SK-N-SH (cell line): ENCODE data around the gene RAD51B.

Experiments used
- CHD2 ChIP-seq: fragments of 150-350 bp; IDR thresholded peaks from 2 replicates; pipeline ENCODE4 v1.6.1; 2018; ENCODE audit warnings: low read length; ENCODE audit not compliant: partially characterized antibody
- ELF1 ChIP-seq: IDR thresholded peaks from 2 replicates; pipeline ENCODE4 v1.4.0; 2012
- EP300 ChIP-seq, 2 experiments: IDR thresholded peaks; 2 replicates each; pipeline versions ENCODE4 v1.4.0 to v1.6.1; 2012; ENCODE audit warnings: borderline replicate concordance in 1 of 2, low read depth in 1 of 2, low read length in 1 of 2
- FOSL2 ChIP-seq: IDR thresholded peaks from 2 replicates; pipeline ENCODE4 v1.4.0; 2012; ENCODE audit warnings: low read depth, mild to moderate bottlenecking, moderate library complexity, borderline replicate concordance
- FOXM1 ChIP-seq: IDR thresholded peaks from 2 replicates; pipeline ENCODE4 v1.4.0; 2012; ENCODE audit warnings: low read depth, mild to moderate bottlenecking
- JUND ChIP-seq: IDR thresholded peaks from 2 replicates; pipeline ENCODE4 v1.4.0; 2012
- POLR2AphosphoS5 ChIP-seq: IDR thresholded peaks from 2 replicates; pipeline ENCODE4 v1.6.1; 2012; ENCODE audit warnings: low read depth, low read length
- RCOR1 ChIP-seq: fragments of 150-350 bp; IDR thresholded peaks from 2 replicates; pipeline ENCODE4 v1.6.1; 2017; ENCODE audit warnings: antibody characterized with exemption, low read length
- SMC3 ChIP-seq: IDR thresholded peaks from 2 replicates; pipeline ENCODE4 v1.6.1; 2012; ENCODE audit warnings: low read depth, low read length, improper control_type of control experiment
- TCF12 ChIP-seq: IDR thresholded peaks from 2 replicates; pipeline ENCODE4 v1.4.0; 2012
- YY1 ChIP-seq: IDR thresholded peaks from 2 replicates; pipeline ENCODE4 v1.4.0; 2012; ENCODE audit warnings: low read depth, mild to moderate bottlenecking
- TF ChIP-seq, protein P1 (sequence below): fragments of 200-600 bp; sonication (generic); IDR thresholded peaks from 2 replicates; pipeline ENCODE4 v1.6.1; 2017; ENCODE audit warnings: antibody characterized with exemption, mild to moderate bottlenecking, moderate library complexity
- TF ChIP-seq, protein P2 (sequence below): IDR thresholded peaks from 2 replicates; pipeline ENCODE4 v1.4.0; 2012; ENCODE audit warnings: low read depth, borderline replicate concordance
- TF ChIP-seq, protein P3 (sequence below): IDR thresholded peaks from 2 replicates; pipeline ENCODE4 v1.4.0; 2012; ENCODE audit warnings: low read depth, borderline replicate concordance

DNA sequence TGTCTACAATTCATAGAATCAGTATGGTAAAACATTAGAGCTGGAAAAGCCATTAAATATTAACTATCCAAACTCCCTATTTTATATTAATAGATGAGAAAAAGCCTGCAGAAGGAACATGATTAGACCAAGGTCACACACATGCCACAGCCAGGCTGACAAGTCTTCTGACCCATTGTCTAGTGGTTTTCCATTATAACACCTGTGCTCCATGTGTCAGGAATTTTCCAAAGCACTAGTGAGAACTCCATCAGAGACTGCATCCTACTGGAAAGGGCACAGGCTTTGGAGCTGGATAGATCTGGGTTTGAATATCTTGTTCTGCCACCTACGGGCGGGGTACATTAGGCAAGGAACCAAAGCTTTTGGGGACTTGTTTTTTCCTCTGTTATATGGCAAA lies 325.5 kb downstream of the RAD51B start:
- TF ChIP-seq, protein P1, sequence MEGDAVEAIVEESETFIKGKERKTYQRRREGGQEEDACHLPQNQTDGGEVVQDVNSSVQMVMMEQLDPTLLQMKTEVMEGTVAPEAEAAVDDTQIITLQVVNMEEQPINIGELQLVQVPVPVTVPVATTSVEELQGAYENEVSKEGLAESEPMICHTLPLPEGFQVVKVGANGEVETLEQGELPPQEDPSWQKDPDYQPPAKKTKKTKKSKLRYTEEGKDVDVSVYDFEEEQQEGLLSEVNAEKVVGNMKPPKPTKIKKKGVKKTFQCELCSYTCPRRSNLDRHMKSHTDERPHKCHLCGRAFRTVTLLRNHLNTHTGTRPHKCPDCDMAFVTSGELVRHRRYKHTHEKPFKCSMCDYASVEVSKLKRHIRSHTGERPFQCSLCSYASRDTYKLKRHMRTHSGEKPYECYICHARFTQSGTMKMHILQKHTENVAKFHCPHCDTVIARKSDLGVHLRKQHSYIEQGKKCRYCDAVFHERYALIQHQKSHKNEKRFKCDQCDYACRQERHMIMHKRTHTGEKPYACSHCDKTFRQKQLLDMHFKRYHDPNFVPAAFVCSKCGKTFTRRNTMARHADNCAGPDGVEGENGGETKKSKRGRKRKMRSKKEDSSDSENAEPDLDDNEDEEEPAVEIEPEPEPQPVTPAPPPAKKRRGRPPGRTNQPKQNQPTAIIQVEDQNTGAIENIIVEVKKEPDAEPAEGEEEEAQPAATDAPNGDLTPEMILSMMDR, result no peak
- TF ChIP-seq FOXM1 (no peak), CHD2 (no peak), JUND (no peak), ELF1 (no peak), RCOR1 (no peak), EP300 (IDR thresholded peaks at IDR 0.05; ENCODE audit: borderline replicate concordance in 1 of 2, low read depth in 1 of 2, low read length in 1 of 2) (no peak), POLR2AphosphoS5 (no peak), FOSL2 (no peak), TCF12 (no peak), SMC3 (no peak), YY1 (no peak)
- TF ChIP-seq, protein P2, sequence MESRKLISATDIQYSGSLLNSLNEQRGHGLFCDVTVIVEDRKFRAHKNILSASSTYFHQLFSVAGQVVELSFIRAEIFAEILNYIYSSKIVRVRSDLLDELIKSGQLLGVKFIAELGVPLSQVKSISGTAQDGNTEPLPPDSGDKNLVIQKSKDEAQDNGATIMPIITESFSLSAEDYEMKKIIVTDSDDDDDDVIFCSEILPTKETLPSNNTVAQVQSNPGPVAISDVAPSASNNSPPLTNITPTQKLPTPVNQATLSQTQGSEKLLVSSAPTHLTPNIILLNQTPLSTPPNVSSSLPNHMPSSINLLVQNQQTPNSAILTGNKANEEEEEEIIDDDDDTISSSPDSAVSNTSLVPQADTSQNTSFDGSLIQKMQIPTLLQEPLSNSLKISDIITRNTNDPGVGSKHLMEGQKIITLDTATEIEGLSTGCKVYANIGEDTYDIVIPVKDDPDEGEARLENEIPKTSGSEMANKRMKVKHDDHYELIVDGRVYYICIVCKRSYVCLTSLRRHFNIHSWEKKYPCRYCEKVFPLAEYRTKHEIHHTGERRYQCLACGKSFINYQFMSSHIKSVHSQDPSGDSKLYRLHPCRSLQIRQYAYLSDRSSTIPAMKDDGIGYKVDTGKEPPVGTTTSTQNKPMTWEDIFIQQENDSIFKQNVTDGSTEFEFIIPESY, result no peak
- TF ChIP-seq, protein P3, sequence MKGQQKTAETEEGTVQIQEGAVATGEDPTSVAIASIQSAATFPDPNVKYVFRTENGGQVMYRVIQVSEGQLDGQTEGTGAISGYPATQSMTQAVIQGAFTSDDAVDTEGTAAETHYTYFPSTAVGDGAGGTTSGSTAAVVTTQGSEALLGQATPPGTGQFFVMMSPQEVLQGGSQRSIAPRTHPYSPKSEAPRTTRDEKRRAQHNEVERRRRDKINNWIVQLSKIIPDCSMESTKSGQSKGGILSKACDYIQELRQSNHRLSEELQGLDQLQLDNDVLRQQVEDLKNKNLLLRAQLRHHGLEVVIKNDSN, result no peak
